Loucy (cell line): Measurements from ENCODE around the gene GMFB.

Experiments
- H2AFZ ChIP-seq: fragments of 200-600 bp; sonication (generic); 2 replicates; pipeline ENCODE4 v1.6.0; 2016; ENCODE audit warnings: antibody characterized with exemption, mild to moderate bottlenecking, low read length, moderate library complexity
- H3F3A ChIP-seq: fragments of 200-600 bp; 2 replicates; pipeline ENCODE4 v1.6.0; 2016; ENCODE audit warnings: antibody characterized with exemption, low read depth, mild to moderate bottlenecking
- H3K27me3 ChIP-seq: fragments of 200-600 bp; sonication (generic); 2 replicates; pipeline ENCODE4 v1.6.1; 2014; ENCODE audit warnings: low read length, mild to moderate bottlenecking; ENCODE audit not compliant: insufficient read depth, poor library complexity, severe bottlenecking
- H3K36me3 ChIP-seq: fragments of 200-600 bp; sonication (generic); 2 replicates; pipeline ENCODE4 v1.6.1; 2016; ENCODE audit warnings: low read length; ENCODE audit not compliant: insufficient read depth
- H3K4me1 ChIP-seq: fragments of 200-600 bp; sonication (generic); 2 replicates; pipeline ENCODE4 v1.5.1; 2014; ENCODE audit warnings: low read length, mild to moderate bottlenecking; ENCODE audit not compliant: insufficient read depth, poor library complexity, severe bottlenecking
- H3K4me2 ChIP-seq: fragments of 200-600 bp; sonication (generic); 2 replicates; pipeline ENCODE4 v1.6.0; 2014; ENCODE audit warnings: antibody characterized with exemption, low read length, low read depth, mild to moderate bottlenecking; ENCODE audit not compliant: poor library complexity, severe bottlenecking
- H3K4me3 ChIP-seq: fragments of 200-600 bp; sonication (generic); 2 replicates; pipeline ENCODE4 v1.5.1; 2014; ENCODE audit warnings: low read length, mild to moderate bottlenecking, mixed read lengths; ENCODE audit not compliant: poor library complexity, severe bottlenecking
- H3K79me2 ChIP-seq: fragments of 200-600 bp; sonication (generic); 2 replicates; pipeline ENCODE4 v1.6.1; 2014; ENCODE audit warnings: low read length; ENCODE audit not compliant: insufficient read depth
- H3K9ac ChIP-seq: fragments of 200-600 bp; sonication (generic); 2 replicates; pipeline ENCODE4 v1.6.0; 2014; ENCODE audit warnings: mild to moderate bottlenecking, low read depth, low read length, moderate library complexity; ENCODE audit not compliant: poor library complexity, severe bottlenecking
- H3K9me2 ChIP-seq: fragments of 200-600 bp; sonication (generic); replicated peaks from 2 replicates; pipeline ENCODE4 v1.6.1; 2016; ENCODE audit warnings: low read depth, low read length, mixed read lengths
- H3K9me3 ChIP-seq: fragments of 200-600 bp; sonication (generic); 2 replicates; pipeline ENCODE4 v1.6.1; 2014; ENCODE audit warnings: mild to moderate bottlenecking, antibody characterized with exemption, low read length, low read depth; ENCODE audit not compliant: insufficient read depth
- H4K20me1 ChIP-seq: fragments of 200-600 bp; sonication (generic); 2 replicates; pipeline ENCODE4 v1.6.0; 2014; ENCODE audit warnings: antibody characterized with exemption, low read length, mild to moderate bottlenecking; ENCODE audit not compliant: insufficient read depth, poor library complexity, severe bottlenecking
- EZH2phosphoT487 ChIP-seq: fragments of 200-600 bp; IDR thresholded peaks from 2 replicates; pipeline ENCODE4 v1.6.1; 2018; ENCODE audit warnings: antibody characterized with exemption, mild to moderate bottlenecking, moderate library complexity, borderline replicate concordance
- TF ChIP-seq, protein P1 (sequence below): fragments of 200-600 bp; sonication (generic); conservative IDR thresholded peaks from 2 replicates; pipeline ENCODE4 v1.5.1; 2014; ENCODE audit warnings: mild to moderate bottlenecking, antibody characterized with exemption, low read length

Gene GMFB

DNA sequence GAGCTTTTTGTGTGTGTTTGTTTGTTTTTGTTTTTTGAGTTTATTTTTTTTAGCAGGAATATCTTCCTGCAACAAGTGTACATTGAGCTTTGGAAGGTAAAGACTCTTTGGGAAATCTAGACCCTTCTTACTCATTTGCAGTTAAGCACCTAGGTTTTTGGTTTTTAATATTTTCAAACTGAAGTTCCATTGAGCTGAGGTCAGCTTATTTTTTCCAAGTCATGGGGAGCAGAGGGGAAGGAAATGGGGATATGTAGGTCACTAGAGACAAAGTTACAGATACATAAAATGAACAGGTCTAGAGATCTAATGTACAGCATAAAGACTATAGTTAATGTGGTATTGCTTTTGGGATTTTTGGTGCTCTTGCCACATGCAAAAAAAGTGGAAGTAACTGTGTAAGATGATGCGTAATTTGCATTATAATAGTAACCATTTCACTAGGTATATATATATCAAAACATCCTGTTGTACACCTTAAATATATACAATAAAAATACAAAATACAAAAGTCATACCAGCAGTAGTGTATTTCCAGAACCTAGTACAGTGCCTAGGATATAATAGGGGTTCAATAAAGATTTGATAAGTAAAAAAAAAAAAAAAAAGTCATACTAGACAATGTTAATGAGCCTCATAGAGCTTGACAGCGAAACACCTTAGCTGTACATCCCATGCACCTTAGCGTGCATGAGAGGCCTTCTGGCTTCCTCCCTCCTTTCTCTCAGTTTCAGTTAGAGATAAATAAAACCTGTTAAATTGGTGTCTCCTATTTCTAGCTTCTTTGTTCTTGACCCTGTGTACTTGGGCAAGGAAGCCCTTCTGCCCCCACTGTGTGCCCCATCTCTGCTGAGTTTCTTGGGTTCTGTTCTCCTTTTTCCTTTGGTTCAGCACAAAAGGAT, 43.6 kb upstream of the GMFB start:
- H2AFZ ChIP-seq: no peak overlapping the region

DNA sequence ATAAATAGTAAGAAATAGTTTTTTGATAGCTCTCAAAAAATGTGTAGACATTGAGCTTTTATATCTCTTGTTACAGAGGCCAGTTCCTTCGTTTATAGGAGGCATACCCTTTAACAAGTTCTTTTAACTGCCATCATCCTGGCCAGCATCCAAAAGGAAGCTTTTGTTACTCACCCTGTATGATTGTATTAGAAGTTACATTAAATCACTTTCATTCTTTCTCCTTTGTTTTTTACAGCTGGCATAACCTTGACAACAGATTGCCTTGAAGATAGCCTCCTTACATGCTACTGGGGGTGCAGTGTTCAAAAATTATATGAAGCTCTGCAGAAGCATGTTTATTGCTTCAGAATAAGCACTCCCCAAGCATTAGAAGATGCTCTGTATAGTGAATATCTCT, 41.0 kb upstream of the GMFB start:
- Histone ChIP-seq H3K9me3 (no peaks in the 10 kb centered on the region), H3K27me3 (no peaks in the 10 kb centered on the region), H3K9me2 (no peaks in the 10 kb centered on the region), H3K79me2 (no peaks in the 10 kb centered on the region), H2AFZ (no peak overlapping the region), H3K4me2 (no peak overlapping the region), H3K9ac (no peak overlapping the region), H3K4me1 (no peaks in the 10 kb centered on the region), H3K36me3 (peaks cover 28% of the 10 kb centered on the region; the same call in 1 of the 2 replicates), H3K4me3 (no peak overlapping the region), H4K20me1 (no peaks in the 10 kb centered on the region), H3F3A (no peaks in the 10 kb centered on the region)
- TF ChIP-seq, protein P1, sequence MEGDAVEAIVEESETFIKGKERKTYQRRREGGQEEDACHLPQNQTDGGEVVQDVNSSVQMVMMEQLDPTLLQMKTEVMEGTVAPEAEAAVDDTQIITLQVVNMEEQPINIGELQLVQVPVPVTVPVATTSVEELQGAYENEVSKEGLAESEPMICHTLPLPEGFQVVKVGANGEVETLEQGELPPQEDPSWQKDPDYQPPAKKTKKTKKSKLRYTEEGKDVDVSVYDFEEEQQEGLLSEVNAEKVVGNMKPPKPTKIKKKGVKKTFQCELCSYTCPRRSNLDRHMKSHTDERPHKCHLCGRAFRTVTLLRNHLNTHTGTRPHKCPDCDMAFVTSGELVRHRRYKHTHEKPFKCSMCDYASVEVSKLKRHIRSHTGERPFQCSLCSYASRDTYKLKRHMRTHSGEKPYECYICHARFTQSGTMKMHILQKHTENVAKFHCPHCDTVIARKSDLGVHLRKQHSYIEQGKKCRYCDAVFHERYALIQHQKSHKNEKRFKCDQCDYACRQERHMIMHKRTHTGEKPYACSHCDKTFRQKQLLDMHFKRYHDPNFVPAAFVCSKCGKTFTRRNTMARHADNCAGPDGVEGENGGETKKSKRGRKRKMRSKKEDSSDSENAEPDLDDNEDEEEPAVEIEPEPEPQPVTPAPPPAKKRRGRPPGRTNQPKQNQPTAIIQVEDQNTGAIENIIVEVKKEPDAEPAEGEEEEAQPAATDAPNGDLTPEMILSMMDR: no peak
- TF ChIP-seq EZH2phosphoT487: no peak

More for the DNA sequence above, 43.6 kb upstream of the GMFB start:
- Histone ChIP-seq H3K9me2 (no peaks in the 10 kb centered on the region), H3K4me1 (no peaks in the 10 kb centered on the region), H3K4me3 (no peak overlapping the region), H3F3A (no peaks in the 10 kb centered on the region), H3K9me3 (no peaks in the 10 kb centered on the region), H4K20me1 (no peaks in the 10 kb centered on the region), H3K36me3 (peaks cover 19% of the 10 kb centered on the region; the same call in 1 of the 2 replicates), H3K4me2 (no peak overlapping the region), H3K27me3 (no peaks in the 10 kb centered on the region), H3K79me2 (no peaks in the 10 kb centered on the region), H3K9ac (no peak overlapping the region)
- TF ChIP-seq EZH2phosphoT487: no peak
- TF ChIP-seq, protein P1: no peak

GRCh38 chr14:54528973-54529372, 40.2 kb upstream of the GMFB start:
- no peak for TF ChIP-seq EZH2phosphoT487
- TF ChIP-seq, protein P1: no peak
- H3K9ac ChIP-seq: no peak overlapping the region
- H2AFZ ChIP-seq: no peak overlapping the region
- H3K4me3 ChIP-seq: no peak overlapping the region
- H3K9me3 ChIP-seq: no peaks in the 10 kb centered on the region
- H3K4me2 ChIP-seq: no peak overlapping the region
- H3K36me3 ChIP-seq: peaks cover 32% of the 10 kb centered on the region; the same call in 1 of the 2 replicates
- H3F3A ChIP-seq: no peaks in the 10 kb centered on the region
- H3K27me3 ChIP-seq: no peaks in the 10 kb centered on the region
- no peaks in the 10 kb centered on the region for H3K4me1 ChIP-seq
- H4K20me1 ChIP-seq: no peaks in the 10 kb centered on the region
- no peaks in the 10 kb centered on the region for H3K9me2 ChIP-seq
- H3K79me2 ChIP-seq: no peaks in the 10 kb centered on the region
